Measurements from ENCODE around the gene SPTBN4.
A peak's percentile ranks its signal among the peaks of the same experiment; 100 is the strongest.

Gene SPTBN4

DNA sequence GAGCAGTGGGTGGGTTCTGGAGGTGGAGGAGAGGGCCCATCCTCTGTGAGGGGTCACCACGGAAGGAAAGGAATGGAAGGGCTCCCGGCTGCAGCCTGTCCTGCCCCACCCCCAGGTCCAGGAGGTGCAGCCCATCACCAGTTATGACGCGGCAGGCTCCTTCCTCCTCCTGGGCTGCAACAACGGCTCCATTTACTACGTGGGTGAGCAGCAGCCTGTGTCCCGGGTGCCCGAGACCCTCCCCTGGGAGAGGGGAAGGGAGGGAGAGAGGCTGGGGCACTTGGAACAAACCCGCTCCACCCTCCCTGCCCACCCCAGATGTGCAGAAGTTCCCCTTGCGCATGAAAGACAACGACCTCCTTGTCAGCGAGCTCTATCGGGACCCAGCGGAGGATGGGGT, 116.5 kb downstream of the SPTBN4 start:
- Histone ChIP-seq H3K27ac (replicated peaks) (no peak overlapping the region), H3K27me3 (ENCODE audit: insufficient read depth, poor library complexity, severe bottlenecking) (no peaks in the 10 kb centered on the region)
- no peak for TF ChIP-seq SPI1 (IDR thresholded peaks at IDR 0.05; ENCODE audit: borderline replicate concordance, low read depth)
- no peak for TF ChIP-seq POLR2AphosphoS5 (IDR thresholded peaks at IDR 0.05; ENCODE audit: low read depth)
- TF ChIP-seq, protein P1, sequence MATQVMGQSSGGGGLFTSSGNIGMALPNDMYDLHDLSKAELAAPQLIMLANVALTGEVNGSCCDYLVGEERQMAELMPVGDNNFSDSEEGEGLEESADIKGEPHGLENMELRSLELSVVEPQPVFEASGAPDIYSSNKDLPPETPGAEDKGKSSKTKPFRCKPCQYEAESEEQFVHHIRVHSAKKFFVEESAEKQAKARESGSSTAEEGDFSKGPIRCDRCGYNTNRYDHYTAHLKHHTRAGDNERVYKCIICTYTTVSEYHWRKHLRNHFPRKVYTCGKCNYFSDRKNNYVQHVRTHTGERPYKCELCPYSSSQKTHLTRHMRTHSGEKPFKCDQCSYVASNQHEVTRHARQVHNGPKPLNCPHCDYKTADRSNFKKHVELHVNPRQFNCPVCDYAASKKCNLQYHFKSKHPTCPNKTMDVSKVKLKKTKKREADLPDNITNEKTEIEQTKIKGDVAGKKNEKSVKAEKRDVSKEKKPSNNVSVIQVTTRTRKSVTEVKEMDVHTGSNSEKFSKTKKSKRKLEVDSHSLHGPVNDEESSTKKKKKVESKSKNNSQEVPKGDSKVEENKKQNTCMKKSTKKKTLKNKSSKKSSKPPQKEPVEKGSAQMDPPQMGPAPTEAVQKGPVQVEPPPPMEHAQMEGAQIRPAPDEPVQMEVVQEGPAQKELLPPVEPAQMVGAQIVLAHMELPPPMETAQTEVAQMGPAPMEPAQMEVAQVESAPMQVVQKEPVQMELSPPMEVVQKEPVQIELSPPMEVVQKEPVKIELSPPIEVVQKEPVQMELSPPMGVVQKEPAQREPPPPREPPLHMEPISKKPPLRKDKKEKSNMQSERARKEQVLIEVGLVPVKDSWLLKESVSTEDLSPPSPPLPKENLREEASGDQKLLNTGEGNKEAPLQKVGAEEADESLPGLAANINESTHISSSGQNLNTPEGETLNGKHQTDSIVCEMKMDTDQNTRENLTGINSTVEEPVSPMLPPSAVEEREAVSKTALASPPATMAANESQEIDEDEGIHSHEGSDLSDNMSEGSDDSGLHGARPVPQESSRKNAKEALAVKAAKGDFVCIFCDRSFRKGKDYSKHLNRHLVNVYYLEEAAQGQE (IDR thresholded peaks at IDR 0.05; ENCODE audit: insufficient replicate concordance, low read depth): no peak
- TF ChIP-seq GABPA (IDR thresholded peaks at IDR 0.05; ENCODE audit: low read depth): no peak
- TF ChIP-seq, protein P2, sequence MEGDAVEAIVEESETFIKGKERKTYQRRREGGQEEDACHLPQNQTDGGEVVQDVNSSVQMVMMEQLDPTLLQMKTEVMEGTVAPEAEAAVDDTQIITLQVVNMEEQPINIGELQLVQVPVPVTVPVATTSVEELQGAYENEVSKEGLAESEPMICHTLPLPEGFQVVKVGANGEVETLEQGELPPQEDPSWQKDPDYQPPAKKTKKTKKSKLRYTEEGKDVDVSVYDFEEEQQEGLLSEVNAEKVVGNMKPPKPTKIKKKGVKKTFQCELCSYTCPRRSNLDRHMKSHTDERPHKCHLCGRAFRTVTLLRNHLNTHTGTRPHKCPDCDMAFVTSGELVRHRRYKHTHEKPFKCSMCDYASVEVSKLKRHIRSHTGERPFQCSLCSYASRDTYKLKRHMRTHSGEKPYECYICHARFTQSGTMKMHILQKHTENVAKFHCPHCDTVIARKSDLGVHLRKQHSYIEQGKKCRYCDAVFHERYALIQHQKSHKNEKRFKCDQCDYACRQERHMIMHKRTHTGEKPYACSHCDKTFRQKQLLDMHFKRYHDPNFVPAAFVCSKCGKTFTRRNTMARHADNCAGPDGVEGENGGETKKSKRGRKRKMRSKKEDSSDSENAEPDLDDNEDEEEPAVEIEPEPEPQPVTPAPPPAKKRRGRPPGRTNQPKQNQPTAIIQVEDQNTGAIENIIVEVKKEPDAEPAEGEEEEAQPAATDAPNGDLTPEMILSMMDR (IDR thresholded peaks at IDR 0.05; ENCODE audit: insufficient read depth, low read length): no peak

DNA sequence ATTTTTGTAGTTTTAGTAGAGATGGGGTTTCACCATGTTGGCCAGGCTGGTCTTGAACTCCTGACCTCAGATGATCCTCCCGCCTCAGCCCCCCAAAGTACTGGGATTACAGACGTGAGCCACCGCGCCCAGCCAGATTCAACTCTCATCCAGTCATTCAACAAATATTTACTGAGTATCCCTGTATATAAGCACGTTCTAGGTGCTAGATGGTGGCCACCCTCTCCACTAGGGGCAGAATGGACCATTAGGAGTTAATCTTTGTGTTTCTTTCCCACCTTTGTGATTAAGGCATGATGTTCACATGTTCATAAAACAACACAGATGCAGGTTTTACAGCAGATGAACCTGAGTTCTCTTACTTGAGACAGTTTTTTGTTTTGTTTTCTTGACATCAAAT, 117.2 kb downstream of the SPTBN4 start:
- H3K4me3 ChIP-seq (replicated peaks; ENCODE audit: insufficient read depth, low read length): no peak overlapping the region
- DNase-seq (ENCODE audit: low read depth in 1 of 2, low spot score in 1 of 2): no peak
- H3K27ac ChIP-seq (replicated peaks): no peak overlapping the region
- H3K27me3 ChIP-seq (ENCODE audit: insufficient read depth, poor library complexity, severe bottlenecking): no peaks in the 10 kb centered on the region
- TF ChIP-seq GABPA (IDR thresholded peaks at IDR 0.05; ENCODE audit: low read depth): no peak
- no peak for TF ChIP-seq POLR2AphosphoS5 (IDR thresholded peaks at IDR 0.05; ENCODE audit: low read depth)
- TF ChIP-seq, protein P1 (IDR thresholded peaks at IDR 0.05; ENCODE audit: insufficient replicate concordance, low read depth): no peak

More for the DNA sequence above, 116.5 kb downstream of the SPTBN4 start:
- DNase-seq (ENCODE audit: low read depth in 1 of 2, low spot score in 1 of 2): no peak
- H3K4me3 ChIP-seq (replicated peaks; ENCODE audit: insufficient read depth, low read length): no peak overlapping the region

DNA sequence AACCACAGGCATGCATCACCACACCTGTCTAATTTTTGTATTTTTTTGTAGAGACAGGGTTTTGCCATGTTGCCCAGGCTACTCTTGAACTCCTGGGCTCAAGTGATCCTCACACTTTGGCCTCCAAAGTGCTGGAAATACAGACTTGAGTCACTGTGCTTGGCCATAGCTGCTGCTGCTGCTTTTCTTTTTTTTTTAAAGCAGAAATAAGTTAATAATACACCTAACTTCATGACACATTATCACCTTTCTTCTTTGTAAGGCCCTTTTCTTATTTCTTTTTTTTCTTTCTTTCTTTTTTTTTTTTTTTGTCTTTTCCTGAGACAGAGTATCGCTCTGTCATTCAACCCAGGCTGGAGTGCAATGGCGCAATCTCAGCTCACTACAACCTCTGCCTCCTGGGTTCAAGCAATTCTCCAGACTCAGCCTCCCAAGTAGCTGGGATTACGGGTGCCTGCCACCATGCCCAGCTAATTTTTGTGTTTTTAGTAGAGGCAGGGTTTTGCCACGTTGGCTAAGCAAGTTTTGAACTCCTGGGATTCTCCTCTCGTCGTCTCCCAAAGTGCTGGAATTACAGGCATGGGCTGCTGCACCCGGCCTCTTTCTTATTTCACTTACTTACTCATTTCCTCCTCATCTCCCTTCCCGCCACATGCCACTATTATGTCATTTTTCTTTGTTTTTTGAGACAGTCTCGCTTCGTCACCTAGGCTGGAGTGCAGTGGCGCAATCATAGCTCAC, 118.6 kb downstream of the SPTBN4 start:
- H3K27ac ChIP-seq (replicated peaks): no peak overlapping the region; the same call in 1 of the 2 replicates
- H3K27me3 ChIP-seq (ENCODE audit: insufficient read depth, poor library complexity, severe bottlenecking): no peaks in the 10 kb centered on the region
- peak; percentile 70 to 75 for DNase-seq (ENCODE audit: low read depth in 1 of 2, low spot score in 1 of 2)
- TF ChIP-seq SPI1 (IDR thresholded peaks at IDR 0.05; ENCODE audit: borderline replicate concordance, low read depth): no peak
- TF ChIP-seq GABPA (IDR thresholded peaks at IDR 0.05; ENCODE audit: low read depth): no peak
- TF ChIP-seq POLR2AphosphoS5 (IDR thresholded peaks at IDR 0.05; ENCODE audit: low read depth): no peak
- TF ChIP-seq, protein P1 (IDR thresholded peaks at IDR 0.05; ENCODE audit: insufficient replicate concordance, low read depth): no peak
- TF ChIP-seq, protein P2 (IDR thresholded peaks at IDR 0.05; ENCODE audit: insufficient read depth, low read length): no peak
- H3K4me3 ChIP-seq (replicated peaks; ENCODE audit: insufficient read depth, low read length): no peak overlapping the region
